Cardiac muscle cell (in vitro differentiated cells and primary cell): ENCODE results near the gene GARIN5A. TPM values are rescaled to one million over a fixed set of nuclear protein-coding genes. Genes with fewer than 3 reads are reported as not detected.
A peak's percentile ranks its signal among the peaks of the same experiment; 100 is the strongest.

Experiments used
- DNase-seq, 2 donors: peaks; one replicate each; pipeline versions ENCODE4 v3.0.0 to v3.0.0-alpha.2; 2010 to 2017; ENCODE audit warnings: low read depth in 1 of 2, low spot score in 1 of 2
- H3K27ac ChIP-seq: fragments of 200-600 bp; sonication (generic); 2 replicates; pipeline ENCODE4 v1.5.1; 2016
- H3K27me3 ChIP-seq: fragments of 200-600 bp; sonication (generic); 2 replicates; pipeline ENCODE4 v1.6.0; 2016; ENCODE audit warnings: control low read depth
- H3K36me3 ChIP-seq: fragments of 200-600 bp; sonication (generic); 2 replicates; pipeline ENCODE4 v1.5.1; 2016; ENCODE audit warnings: control low read depth
- H3K4me1 ChIP-seq: fragments of 200-600 bp; sonication (generic); 2 replicates; pipeline ENCODE4 v1.8.1; 2017; ENCODE audit warnings: low read depth, mild to moderate bottlenecking, mixed run types
- H3K4me3 ChIP-seq: fragments of 200-600 bp; sonication (generic); 2 replicates; pipeline ENCODE4 v1.5.1; 2016; ENCODE audit warnings: mild to moderate bottlenecking
- H3K9me3 ChIP-seq: fragments of 200-600 bp; sonication (generic); 2 replicates; pipeline ENCODE4 v1.5.1; 2017; ENCODE audit warnings: low read depth, mild to moderate bottlenecking, control low read depth
- CTCF ChIP-seq: IDR thresholded peaks from 2 replicates; pipeline ENCODE4 v1.5.1; 2012; ENCODE audit warnings: low read depth, mild to moderate bottlenecking, low read length
- polyA plus RNA-seq: library from polyadenylated mRNA; unstranded; fragments of >200 nt; fragmentation: Nextera tagmentation; extraction: Ambion mirVana; gene quantifications from 2 replicates; pipeline ENCODE4 v1.2.1, GENCODE V29; 2016
- total RNA-seq: library from RNA; depleted of rRNA; stranded (reverse); fragments of >200 nt; gene quantifications from 2 replicates; pipeline ENCODE4 v1.2.3, GENCODE V29; 2016

GARIN5A gene
- total and polyA plus RNA-seq, 2 experiments from 2014 or later: 7.7 to 9.3 TPM

DNA sequence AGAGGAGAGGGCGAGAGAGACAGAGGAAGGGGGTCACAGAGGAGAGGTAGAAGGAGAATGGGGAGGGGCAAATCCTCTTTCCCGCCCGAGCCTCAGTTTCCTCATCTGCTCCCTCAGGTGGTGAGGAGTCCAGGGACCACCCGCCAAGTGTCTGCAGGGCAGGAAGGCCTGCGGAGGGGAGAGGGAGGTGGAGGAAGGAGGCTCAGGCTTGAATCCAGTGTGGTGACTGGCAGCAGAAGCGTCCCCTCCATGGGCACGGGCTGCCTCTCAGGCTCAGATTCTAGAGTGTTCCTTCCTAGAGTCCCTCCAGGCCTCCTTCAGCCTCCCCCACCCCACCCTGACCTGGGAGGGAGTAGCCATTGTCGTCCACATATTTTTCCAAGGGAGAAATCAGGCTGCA, 16.5 kb upstream of the GARIN5A start:
- peak in 1 of 2 donors; percentile 36 for DNase-seq
- Histone ChIP-seq H3K4me1 (peaks cover 10% of the 10 kb centered on the region), H3K27ac (peak overlapping the region; percentile 80), H3K4me3 (peak overlapping the region; percentile 14), H3K9me3 (no peaks in the 10 kb centered on the region), H3K27me3 (no peaks in the 10 kb centered on the region), H3K36me3 (peaks cover 27% of the 10 kb centered on the region)
- TF ChIP-seq CTCF: no peak

DNA sequence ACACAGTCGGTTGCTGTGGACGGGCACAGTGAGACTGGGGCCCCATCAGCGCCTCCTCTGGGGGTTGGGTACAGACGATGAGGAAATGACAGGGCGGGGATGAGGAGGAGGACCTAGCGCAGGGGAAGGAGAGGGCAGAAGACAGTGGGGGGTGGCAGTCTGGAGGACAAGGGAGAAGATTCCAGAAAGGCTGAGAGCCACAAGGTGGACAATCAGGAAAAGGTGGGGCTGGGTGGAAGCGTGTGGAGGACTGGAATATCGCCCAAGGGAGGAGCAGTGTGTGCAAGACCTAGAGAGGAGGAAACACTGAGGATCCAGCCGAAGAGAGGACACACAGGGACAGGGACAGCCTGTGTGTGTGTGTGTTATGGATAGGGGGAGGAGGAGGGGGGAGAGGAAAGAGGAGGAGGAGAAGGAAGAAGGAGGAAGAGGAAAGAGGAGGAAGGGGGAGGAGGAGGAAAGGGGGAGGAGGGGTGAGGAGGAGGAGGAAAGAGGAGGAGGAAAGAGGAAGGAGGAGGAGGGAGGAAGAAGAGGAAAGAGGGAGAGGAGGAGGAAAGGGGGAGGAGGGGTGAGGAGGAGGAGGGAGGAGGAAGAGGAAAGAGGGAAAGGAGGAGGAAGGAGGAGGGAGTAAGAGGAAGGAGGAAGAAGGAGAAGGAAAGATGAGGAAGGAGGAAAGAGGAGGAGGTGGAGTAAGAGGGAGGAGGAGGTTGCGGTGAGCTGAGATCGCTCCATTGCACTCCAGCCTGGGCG, 15.8 kb upstream of the GARIN5A start:
- H3K27me3 ChIP-seq: no peaks in the 10 kb centered on the region
- H3K36me3 ChIP-seq: peaks cover 27% of the 10 kb centered on the region
- H3K27ac ChIP-seq: peak overlapping the region; percentile 81
- no peak for TF ChIP-seq CTCF
- H3K4me1 ChIP-seq: peaks cover 10% of the 10 kb centered on the region
- peak overlapping the region; percentile 18 for H3K4me3 ChIP-seq
- peak in 1 of 2 donors; percentile 38 for DNase-seq
- H3K9me3 ChIP-seq: no peaks in the 10 kb centered on the region

DNA sequence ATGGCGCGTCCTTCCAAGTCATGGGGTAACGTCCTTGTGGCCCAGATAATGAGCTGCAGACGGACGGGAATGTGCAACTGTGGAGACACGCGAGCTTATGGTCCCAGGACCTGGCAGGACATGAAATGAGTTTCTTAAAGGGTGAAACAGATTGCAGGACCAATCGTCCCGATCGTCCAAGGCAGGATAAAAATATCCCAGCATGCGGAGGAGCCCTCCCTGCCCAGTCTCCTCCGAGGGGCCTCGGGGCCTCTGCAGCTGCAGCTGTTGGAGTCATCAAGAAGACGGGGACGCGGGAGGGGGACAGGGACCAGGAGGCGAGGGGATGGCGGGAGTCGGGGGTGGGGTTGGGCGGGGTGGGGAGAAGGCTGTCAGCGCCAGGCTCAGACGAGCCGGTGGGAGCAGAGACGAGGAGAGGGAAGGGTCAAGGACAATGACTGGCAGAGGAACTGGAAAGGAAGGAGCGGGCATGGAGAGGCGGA, 14.4 kb upstream of the GARIN5A start:
- H3K4me1 ChIP-seq: peaks cover 10% of the 10 kb centered on the region
- no peaks in the 10 kb centered on the region for H3K9me3 ChIP-seq
- no peaks in the 10 kb centered on the region for H3K27me3 ChIP-seq
- peaks cover 22% of the 10 kb centered on the region for H3K36me3 ChIP-seq
- H3K27ac ChIP-seq: peak overlapping the region; percentile 81
- TF ChIP-seq CTCF: no peak
- no peak for DNase-seq
- peak overlapping the region; percentile 18 for H3K4me3 ChIP-seq

GRCh38 chr19:50490411-50490811, 13.8 kb upstream of the GARIN5A start:
- no peak for DNase-seq
- H3K4me3 ChIP-seq: no peak overlapping the region
- H3K27ac ChIP-seq: peak overlapping the region; percentile 81
- no peaks in the 10 kb centered on the region for H3K9me3 ChIP-seq
- H3K36me3 ChIP-seq: peaks cover 22% of the 10 kb centered on the region
- TF ChIP-seq CTCF: no peak
- H3K4me1 ChIP-seq: peaks cover 10% of the 10 kb centered on the region
- H3K27me3 ChIP-seq: no peaks in the 10 kb centered on the region

- Histone ChIP-seq H3K27ac (peak overlapping the region; percentile 81), H3K9me3 (no peaks in the 10 kb centered on the region), H3K36me3 (peaks cover 18% of the 10 kb centered on the region), H3K4me3 (no peak overlapping the region), H3K27me3 (no peaks in the 10 kb centered on the region), H3K4me1 (peaks cover 10% of the 10 kb centered on the region)
- TF ChIP-seq CTCF: no peak
- DNase-seq: no peak
Observed at GRCh38 chr19:50489461-50490011, 12.9 kb upstream of the GARIN5A start.
